Measurements from ENCODE around the gene BMP8A. TPM values are rescaled to one million over a fixed set of nuclear protein-coding genes. Genes with fewer than 3 reads are reported as not detected.
"Not testable (repeated sequence)": the region's sequence is repeated elsewhere in the genome, so short reads cannot be mapped to it uniquely, and the experiment has no call there.

BMP8A gene
- total RNA-seq, 1 donor from 2014 or later, result 0.29 TPM

DNA sequence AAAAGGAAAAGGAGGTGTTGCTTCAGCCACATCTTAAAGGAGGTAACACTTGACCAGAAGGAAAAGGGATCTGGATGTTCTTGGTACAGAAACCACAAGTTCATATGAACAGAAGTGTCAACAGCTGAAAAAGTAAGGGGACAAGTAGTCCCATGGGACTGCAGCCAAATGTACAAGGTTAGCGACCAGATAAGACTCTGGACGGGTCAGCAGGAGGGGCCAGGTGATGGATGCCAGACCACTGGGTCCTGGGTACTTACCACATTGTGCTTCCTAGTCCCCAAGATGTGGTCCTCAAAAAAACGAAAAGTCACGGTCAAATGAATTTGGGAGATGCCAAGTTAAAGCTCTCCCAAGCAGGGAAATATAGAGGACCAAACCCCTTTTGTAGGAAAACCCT lies 16.6 kb upstream of the BMP8A start:
- Histone ChIP-seq H3K36me3 (peaks cover 89% of the 10 kb centered on the region), H3K4me3 (no peak overlapping the region), H3K9me3 (no peaks in the 10 kb centered on the region), H3K4me1 (no peaks in the 10 kb centered on the region), H3K27ac (no peak overlapping the region), H3K27me3 (no peaks in the 10 kb centered on the region)
- no peak for ATAC-seq
- TF ChIP-seq, protein P1, sequence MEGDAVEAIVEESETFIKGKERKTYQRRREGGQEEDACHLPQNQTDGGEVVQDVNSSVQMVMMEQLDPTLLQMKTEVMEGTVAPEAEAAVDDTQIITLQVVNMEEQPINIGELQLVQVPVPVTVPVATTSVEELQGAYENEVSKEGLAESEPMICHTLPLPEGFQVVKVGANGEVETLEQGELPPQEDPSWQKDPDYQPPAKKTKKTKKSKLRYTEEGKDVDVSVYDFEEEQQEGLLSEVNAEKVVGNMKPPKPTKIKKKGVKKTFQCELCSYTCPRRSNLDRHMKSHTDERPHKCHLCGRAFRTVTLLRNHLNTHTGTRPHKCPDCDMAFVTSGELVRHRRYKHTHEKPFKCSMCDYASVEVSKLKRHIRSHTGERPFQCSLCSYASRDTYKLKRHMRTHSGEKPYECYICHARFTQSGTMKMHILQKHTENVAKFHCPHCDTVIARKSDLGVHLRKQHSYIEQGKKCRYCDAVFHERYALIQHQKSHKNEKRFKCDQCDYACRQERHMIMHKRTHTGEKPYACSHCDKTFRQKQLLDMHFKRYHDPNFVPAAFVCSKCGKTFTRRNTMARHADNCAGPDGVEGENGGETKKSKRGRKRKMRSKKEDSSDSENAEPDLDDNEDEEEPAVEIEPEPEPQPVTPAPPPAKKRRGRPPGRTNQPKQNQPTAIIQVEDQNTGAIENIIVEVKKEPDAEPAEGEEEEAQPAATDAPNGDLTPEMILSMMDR (IDR thresholded peaks at IDR 0.05), result no peak
- no peak for DNase-seq
- intact Hi-C loops (cut with DNase I), result no loop called here

DNA sequence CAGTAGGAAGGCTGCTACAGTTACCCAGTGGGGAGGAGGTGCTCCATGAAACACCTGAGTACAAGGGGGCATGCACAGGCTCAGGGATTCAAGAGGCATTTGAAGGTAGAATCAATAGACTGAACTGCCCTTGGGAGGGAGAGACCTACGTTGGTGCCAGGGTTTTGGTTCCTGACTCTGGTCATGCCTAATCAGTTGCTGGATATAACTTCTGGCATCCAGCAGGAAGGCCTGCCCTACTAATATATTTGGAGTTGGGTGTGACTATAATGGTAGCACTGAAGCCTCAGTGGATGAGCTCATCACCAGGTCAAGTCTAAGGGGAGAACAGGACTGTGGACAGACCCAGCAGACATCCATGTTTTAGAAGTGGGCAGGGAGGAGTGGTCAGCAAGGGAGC lies 15.9 kb upstream of the BMP8A start:
- H3K4me3 ChIP-seq; DNase-seq; H3K27ac ChIP-seq; H3K27me3 ChIP-seq; intact Hi-C loops (cut with DNase I); H3K9me3 ChIP-seq; H3K4me1 ChIP-seq: not testable (repeated sequence)
- peaks cover 89% of the 10 kb centered on the region for H3K36me3 ChIP-seq
- peak; percentile 10 for ATAC-seq

DNA sequence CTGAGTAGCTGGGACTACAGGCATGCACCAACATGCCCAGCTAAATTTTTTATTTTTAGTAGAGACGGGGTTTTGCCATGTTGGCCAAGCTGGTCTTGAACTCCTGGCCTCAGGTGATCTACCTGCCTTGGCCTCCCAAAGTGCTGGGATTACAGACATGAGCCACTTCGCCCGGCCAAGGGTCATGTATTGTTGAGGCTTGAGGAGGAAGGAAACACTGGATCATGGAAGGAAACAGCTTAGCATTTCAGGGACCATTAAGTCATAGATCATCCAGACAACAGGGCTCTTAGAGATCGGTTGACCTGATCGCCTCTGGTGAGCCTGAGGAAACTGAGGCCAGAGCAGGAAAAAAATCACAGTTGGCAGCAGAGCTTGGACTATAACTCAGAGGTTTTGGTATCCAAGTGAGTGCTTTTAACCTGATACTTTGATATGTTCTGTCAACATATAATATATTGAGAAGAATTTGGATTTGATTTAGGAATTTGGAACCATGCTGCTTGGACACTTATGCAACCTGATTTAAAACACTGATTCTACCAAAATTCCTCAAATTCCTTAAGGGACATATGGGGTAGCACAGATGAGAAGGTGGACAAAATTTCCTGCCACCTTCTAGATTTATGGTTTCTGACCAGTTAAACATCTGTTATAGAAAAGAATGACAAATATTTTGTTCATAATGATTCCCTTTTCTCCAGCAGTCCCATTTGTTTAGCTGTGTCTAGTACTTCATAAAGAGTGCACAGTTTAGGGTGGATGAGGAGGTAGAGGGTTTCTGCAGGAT lies 13.1 kb upstream of the BMP8A start:
- TF ChIP-seq, protein P1 (IDR thresholded peaks at IDR 0.05), result no peak
- Histone ChIP-seq H3K4me1 (no peaks in the 10 kb centered on the region), H3K27me3 (no peaks in the 10 kb centered on the region), H3K27ac (no peak overlapping the region), H3K36me3 (peaks cover 85% of the 10 kb centered on the region), H3K4me3 (no peak overlapping the region), H3K9me3 (no peaks in the 10 kb centered on the region)
- no peak for DNase-seq
- ATAC-seq, result no peak
- intact Hi-C loops (cut with DNase I), result no loop called here

DNA sequence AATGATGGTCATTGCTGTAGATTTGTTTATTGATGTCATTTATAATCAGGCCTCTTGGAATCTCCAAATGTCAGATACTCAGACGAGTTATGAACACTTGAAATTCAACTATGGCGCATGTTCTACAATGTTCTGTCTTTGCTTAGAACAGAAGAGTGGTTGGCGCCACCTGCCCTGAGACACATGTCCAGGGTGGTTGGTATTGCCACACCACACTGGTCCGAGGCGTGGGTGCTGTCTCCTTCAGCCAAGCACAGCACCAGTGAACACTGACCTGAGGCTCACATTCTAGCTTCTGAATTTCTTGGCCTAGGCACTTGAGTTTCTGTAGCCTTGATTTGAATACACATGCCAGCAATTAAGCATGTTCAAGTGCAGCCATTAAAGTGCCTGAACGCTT lies 10.1 kb upstream of the BMP8A start:
- no peak for DNase-seq
- Histone ChIP-seq H3K4me1 (no peaks in the 10 kb centered on the region), H3K4me3 (no peak overlapping the region), H3K27me3 (no peaks in the 10 kb centered on the region), H3K27ac (no peak overlapping the region), H3K9me3 (no peaks in the 10 kb centered on the region), H3K36me3 (peaks cover 94% of the 10 kb centered on the region)
- intact Hi-C loops (cut with DNase I), result no loop called here
- TF ChIP-seq, protein P1 (IDR thresholded peaks at IDR 0.05), result no peak
- ATAC-seq, result no peak

DNA sequence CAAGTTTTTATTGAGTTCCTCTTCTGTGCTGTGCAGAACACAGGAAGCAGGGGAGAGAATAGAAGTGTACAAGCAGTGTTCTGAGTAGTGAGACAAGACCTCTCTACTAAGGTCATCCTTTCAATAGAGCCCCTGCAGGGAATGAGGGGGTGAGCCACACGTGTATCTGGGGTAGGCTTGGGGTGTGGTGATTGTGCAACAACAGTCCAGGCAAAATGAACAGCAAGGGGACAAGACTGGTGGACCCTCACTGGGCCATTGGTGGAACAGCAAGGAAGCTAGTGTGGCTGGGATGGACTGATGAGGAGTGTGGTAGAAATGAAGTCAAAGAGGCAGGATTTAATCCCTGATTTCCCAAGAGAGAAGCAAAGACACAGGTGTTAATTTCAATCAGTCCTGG lies 8.2 kb upstream of the BMP8A start:
- H3K9me3 ChIP-seq, result no peaks in the 10 kb centered on the region
- peaks cover 93% of the 10 kb centered on the region for H3K36me3 ChIP-seq
- ATAC-seq (no peak), DNase-seq (no peak)
- no peak overlapping the region for H3K27ac ChIP-seq
- intact Hi-C loops (cut with DNase I), result no loop called here
- TF ChIP-seq, protein P1 (IDR thresholded peaks at IDR 0.05), result no peak
- no peak overlapping the region for H3K4me3 ChIP-seq
- H3K4me1 ChIP-seq, result no peaks in the 10 kb centered on the region
- H3K27me3 ChIP-seq, result no peaks in the 10 kb centered on the region

DNA sequence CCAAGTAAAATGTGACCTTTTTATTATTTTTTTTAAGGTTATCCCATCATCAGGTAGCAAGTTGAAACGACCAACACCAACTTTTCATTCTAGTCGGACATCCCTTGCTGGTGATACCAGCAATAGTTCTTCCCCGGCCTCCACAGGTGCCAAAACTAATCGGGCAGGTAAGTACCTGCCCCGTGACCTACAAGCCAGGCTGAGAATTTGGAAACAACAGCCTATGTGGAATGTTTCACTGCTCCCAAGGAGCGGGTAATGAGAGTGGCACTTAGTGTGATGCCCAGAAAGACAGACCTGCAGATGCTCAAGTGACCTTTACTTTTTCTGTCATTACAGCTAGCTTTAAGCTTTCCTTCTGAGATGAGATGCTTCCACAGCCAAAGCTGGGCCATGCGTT lies 6.9 kb upstream of the BMP8A start:
- ATAC-seq (no peak), DNase-seq (no peak)
- Histone ChIP-seq H3K27ac (no peak overlapping the region), H3K4me3 (no peak overlapping the region), H3K9me3 (no peaks in the 10 kb centered on the region), H3K4me1 (no peaks in the 10 kb centered on the region), H3K36me3 (peaks cover 81% of the 10 kb centered on the region), H3K27me3 (no peaks in the 10 kb centered on the region)
- intact Hi-C loops (cut with DNase I), result no loop called here
- TF ChIP-seq, protein P1 (IDR thresholded peaks at IDR 0.05), result no peak
